HG03025 (cell line): ENCODE data around the gene MICAL3.

Source experiments
- ATAC-seq: cut with Tn5 transposase; IDR thresholded peaks from one replicate; pipeline ENCODE4 v1.9.1; 2021; ENCODE audit warnings: mild to moderate bottlenecking, moderate library complexity; ENCODE audit not compliant: unreplicated experiment, low FRiP score

The MICAL3 gene

GRCh38 chr22:17785185-17786184 lies 238.9 kb downstream of the MICAL3 start:
- no peak for ATAC-seq

- ATAC-seq: no peak
Observed at GRCh38 chr22:17784776-17785175, 239.6 kb downstream of the MICAL3 start.

GRCh38 chr22:17783773-17784480 lies 240.4 kb downstream of the MICAL3 start:
- no peak for ATAC-seq

- ATAC-seq: no peak
Observed at GRCh38 chr22:17783312-17783711, 241.0 kb downstream of the MICAL3 start.

- ATAC-seq: no peak
Observed at GRCh38 chr22:17782621-17783020, 241.7 kb downstream of the MICAL3 start.

- no peak for ATAC-seq
Observed at GRCh38 chr22:17782158-17782557, 242.2 kb downstream of the MICAL3 start.

- ATAC-seq: no peak
Observed at GRCh38 chr22:17781319-17782031, 242.9 kb downstream of the MICAL3 start.

- ATAC-seq: no peak
Observed at GRCh38 chr22:17780741-17781318, 243.5 kb downstream of the MICAL3 start.

- ATAC-seq: no peak
Observed at GRCh38 chr22:17780116-17780740, 244.1 kb downstream of the MICAL3 start.

GRCh38 chr22:17779286-17780115 lies 244.9 kb downstream of the MICAL3 start:
- ATAC-seq: no peak

- ATAC-seq: no peak
Observed at GRCh38 chr22:17778412-17778976, 245.9 kb downstream of the MICAL3 start.

- ATAC-seq: no peak
Observed at GRCh38 chr22:17777717-17778044, 246.7 kb downstream of the MICAL3 start.

- ATAC-seq: no peak
Observed at GRCh38 chr22:17777005-17777716, 247.2 kb downstream of the MICAL3 start.

GRCh38 chr22:17775781-17776465 lies 248.4 kb downstream of the MICAL3 start:
- ATAC-seq: no peak

GRCh38 chr22:17774926-17775685 lies 249.3 kb downstream of the MICAL3 start:
- ATAC-seq: no peak

- no peak for ATAC-seq
Observed at GRCh38 chr22:17774206-17774925, 250.0 kb downstream of the MICAL3 start, which contains the start of gene BID. TSS of gene BID (minus strand) at chr22:17774469. CDS start at chr22:17750116, 24,353 bp downstream.
